A673 (cell line): Measurements from ENCODE around the gene SRRM2. TPM values are rescaled to one million over a fixed set of nuclear protein-coding genes. Genes with fewer than 3 reads are reported as not detected.

Experiments used
- BruUV-seq: library from RNA; stranded (reverse); fragments of 400-500 nt; replicated peaks from 2 replicates; lab custom pipeline; 2021; lab: Mats Ljungman, UMichigan
- CTCF ChIA-PET: fragments of 300-600 bp; sonication (Branson Sonifier 250); formaldehyde crosslinking; loops from one replicate; lab custom pipeline; 2022; ENCODE audit warnings: antibody characterized with exemption; lab: Charles Lee
- POLR2A ChIA-PET: fragments of 300-600 bp; sonication (Branson Sonifier 250); formaldehyde crosslinking; loops from one replicate; lab custom pipeline; 2022; ENCODE audit warnings: antibody characterized with exemption; ENCODE audit not compliant: low non-redundant PET; lab: Charles Lee
- DNase-seq: peaks from one replicate; pipeline ENCODE4 v3.0.0-alpha.2; 2015; ENCODE audit warnings: low spot score
- H3K27ac ChIP-seq: fragments of 200-600 bp; sonication (generic); 2 replicates; pipeline ENCODE4 v1.5.1; 2016; ENCODE audit warnings: mixed run types, low read depth, mild to moderate bottlenecking, mixed read lengths, antibody characterized with exemption, low read length; ENCODE audit not compliant: poor library complexity, severe bottlenecking
- H3K27me3 ChIP-seq: fragments of 200-600 bp; sonication (generic); replicated peaks from 2 replicates; pipeline ENCODE4 v1.6.1; 2017; ENCODE audit warnings: mixed run types, low read depth, mild to moderate bottlenecking, mixed read lengths, antibody characterized with exemption, low read length; ENCODE audit not compliant: insufficient read depth, poor library complexity
- H3K36me3 ChIP-seq: fragments of 200-600 bp; sonication (generic); 2 replicates; pipeline ENCODE4 v1.6.1; 2016; ENCODE audit warnings: mixed run types, mild to moderate bottlenecking, mixed read lengths, antibody characterized with exemption, low read length; ENCODE audit not compliant: insufficient read depth, poor library complexity, severe bottlenecking
- H3K4me1 ChIP-seq: fragments of 200-600 bp; sonication (generic); 2 replicates; pipeline ENCODE4 v1.6.1; 2017; ENCODE audit warnings: mixed run types, mild to moderate bottlenecking, mixed read lengths, antibody characterized with exemption, low read length; ENCODE audit not compliant: insufficient read depth, poor library complexity, severe bottlenecking
- H3K4me3 ChIP-seq: fragments of 200-600 bp; sonication (generic); 2 replicates; pipeline ENCODE4 v1.5.1; 2016; ENCODE audit warnings: low read depth, mixed run types, mild to moderate bottlenecking, mixed read lengths, low read length; ENCODE audit not compliant: poor library complexity, severe bottlenecking
- H3K9me3 ChIP-seq: fragments of 200-600 bp; sonication (generic); 2 replicates; pipeline ENCODE4 v1.6.1; 2016; ENCODE audit warnings: mixed run types, low read depth, mild to moderate bottlenecking, mixed read lengths, antibody characterized with exemption, low read length; ENCODE audit not compliant: poor library complexity, severe bottlenecking
- CTCF ChIP-seq: fragments of 300-800, 200-600 bp; sonication (generic); conservative IDR thresholded peaks from 2 replicates; pipeline ENCODE4 v1.5.1; 2017; ENCODE audit warnings: low read depth, mild to moderate bottlenecking, antibody characterized with exemption, low read length, moderate library complexity, mixed read lengths
- EZH2 ChIP-seq: fragments of 200-600 bp; sonication (generic); IDR thresholded peaks from 2 replicates; pipeline ENCODE4 v1.6.1; 2017; ENCODE audit warnings: borderline replicate concordance, low read depth, mild to moderate bottlenecking, mixed read lengths, antibody characterized with exemption, low read length; ENCODE audit not compliant: poor library complexity, severe bottlenecking
- intact Hi-C: fragments of 100-400 bp; cut with micrococcal nuclease; formaldehyde crosslinking; loops from one replicate; pipeline ENCODE4 v1.10.0; 2022; ENCODE audit not compliant: unreplicated experiment
- total RNA-seq: library from RNA; stranded (reverse); gene quantifications from 2 replicates; pipeline ENCODE4 v1.2.3, GENCODE V29; 2021

The SRRM2 gene
- total RNA-seq, 1 experiment from 2014 or later: 642 TPM

- intact Hi-C loops: no loop called here
- BruUV-seq: no TSS peak
- Histone ChIP-seq H3K4me3 (no peak overlapping the region), H3K27ac (no peak overlapping the region), H3K36me3 (peaks cover 14% of the 10 kb centered on the region), H3K4me1 (no peaks in the 10 kb centered on the region), H3K9me3 (no peaks in the 10 kb centered on the region), H3K27me3 (no peaks in the 10 kb centered on the region)
- no peak for DNase-seq
- TF ChIP-seq CTCF (no peak), EZH2 (no peak)
- ChIA-PET CTCF (no interaction called here), POLR2A (no interaction called here)
Observed at GRCh38 chr16:2710021-2710710, 42.3 kb upstream of the SRRM2 start.

- Histone ChIP-seq H3K27me3 (no peaks in the 10 kb centered on the region), H3K4me3 (no peak overlapping the region), H3K36me3 (peaks cover 14% of the 10 kb centered on the region), H3K4me1 (no peaks in the 10 kb centered on the region), H3K27ac (no peak overlapping the region), H3K9me3 (no peaks in the 10 kb centered on the region)
- POLR2A ChIA-PET: no interaction called here
- no peak for TF ChIP-seq EZH2
- TF ChIP-seq CTCF: no peak
- CTCF ChIA-PET: no interaction called here
- intact Hi-C loops: no loop called here
- DNase-seq: no peak
- no TSS peak for BruUV-seq
Observed at GRCh38 chr16:2710711-2711231, 41.7 kb upstream of the SRRM2 start.

- Histone ChIP-seq H3K4me1 (no peaks in the 10 kb centered on the region), H3K36me3 (peaks cover 14% of the 10 kb centered on the region), H3K27ac (no peak overlapping the region), H3K27me3 (no peaks in the 10 kb centered on the region), H3K4me3 (no peak overlapping the region), H3K9me3 (no peaks in the 10 kb centered on the region)
- intact Hi-C loops: no loop called here
- no peak for TF ChIP-seq EZH2
- no peak for TF ChIP-seq CTCF
- BruUV-seq: no TSS peak
- ChIA-PET POLR2A (no interaction called here), CTCF (no interaction called here)
- no peak for DNase-seq
Observed at GRCh38 chr16:2711370-2712062, 40.9 kb upstream of the SRRM2 start.
